A549 (cell line): Measurements from ENCODE around the gene ZNF418. TPM values are rescaled to one million over a fixed set of nuclear protein-coding genes. Genes with fewer than 3 reads are reported as not detected.

Experiments used
- ATAC-seq, 2 experiments: fragments of 200-7000 bp in 1 of 2; fragments of >200 bp in 1 of 2; cut with Nextera tagmentation in 1 of 2; cut with Tn5 transposase in 1 of 2; 3 replicates each; pipeline versions ENCODE4 v1.8.0 to v1.9.1; 2018 to 2020; ENCODE audit warnings: mild to moderate bottlenecking in 1 of 2, moderate library complexity in 1 of 2
- CTCF ChIA-PET: fragments of 300-600 bp; sonication (Branson Sonifier 250); formaldehyde crosslinking; extraction: SDS; loops from one replicate; lab custom pipeline; 2021; ENCODE audit warnings: antibody characterized with exemption, inconsistent platforms; lab: Yijun Ruan, JAX
- POLR2A ChIA-PET: fragments of 350-600 bp; formaldehyde crosslinking; extraction: SDS; loops from one replicate; lab custom pipeline; 2021; ENCODE audit warnings: antibody characterized with exemption, inconsistent platforms; lab: Yijun Ruan, JAX
- DNase-seq, 2 experiments: peaks; one replicate each; pipeline versions ENCODE4 v3.0.0 to v3.0.0-alpha.2; 2011 to 2016; ENCODE audit warnings: low read depth in 1 of 2, low spot score in 1 of 2
- FAIRE-seq: peaks from 2 replicates; lab custom pipeline; 2011; peaks lifted over from hg19 to GRCh38; lab: Jason Lieb, UNC
- H3K27ac ChIP-seq, 2 experiments: fragments of >200 bp; sonication (Bioruptor Twin); formaldehyde crosslinking; 3 replicates each; pipeline ENCODE4 v1.5.1; 2016 to 2017
- H3K4me1 ChIP-seq: fragments of >200 bp; sonication (Bioruptor Twin); formaldehyde crosslinking; 3 replicates; pipeline ENCODE4 v1.6.1; 2016
- H3K4me2 ChIP-seq: fragments of >200 bp; sonication (Bioruptor Twin); formaldehyde crosslinking; 3 replicates; pipeline ENCODE4 v1.6.1; 2016
- H3K4me3 ChIP-seq: fragments of >200 bp; sonication (Bioruptor Twin); formaldehyde crosslinking; 3 replicates; pipeline ENCODE4 v1.5.1; 2016
- H3K9me3 ChIP-seq: fragments of >200 bp; sonication (Bioruptor Twin); formaldehyde crosslinking; 3 replicates; pipeline ENCODE4 v1.6.1; 2016
- CBX8 ChIP-seq: fragments of 200-600 bp; sonication (generic); IDR thresholded peaks from 2 replicates; pipeline ENCODE4 v1.6.1; 2016
- EHMT2 ChIP-seq: fragments of 200-600 bp; sonication (generic); IDR thresholded peaks from 2 replicates; pipeline ENCODE4 v1.6.1; 2016; ENCODE audit warnings: antibody characterized with exemption, low read depth, mild to moderate bottlenecking, moderate library complexity
- FOSB ChIP-seq: fragments of 250-450 bp; sonication (Bioruptor Pico); IDR thresholded peaks from 2 replicates; pipeline ENCODE4 v1.5.0; 2020; ENCODE audit warnings: mild to moderate bottlenecking, moderate library complexity
- FOSL2 ChIP-seq, 2 experiments: fragments of 450-650 bp in 1 of 2; fragments of >200 bp in 1 of 2; sonication (Bioruptor Twin) in 1 of 2; formaldehyde crosslinking; IDR thresholded peaks; 2 replicates each; pipeline versions ENCODE4 v1.5.0 to v1.6.1; 2016 to 2020; ENCODE audit warnings: mild to moderate bottlenecking in 1 of 2, moderate library complexity in 1 of 2
- GATA3 ChIP-seq: IDR thresholded peaks from 2 replicates; pipeline ENCODE4 v1.6.1; 2012; ENCODE audit warnings: borderline replicate concordance
- HEYL ChIP-seq: fragments of 250-450 bp; sonication (Bioruptor Pico); IDR thresholded peaks from 2 replicates; pipeline ENCODE4 v1.8.0; 2021; ENCODE audit warnings: mild to moderate bottlenecking, moderate library complexity
- HOXA7 ChIP-seq: fragments of 250-450 bp; sonication (Bioruptor Pico); IDR thresholded peaks from 2 replicates; pipeline ENCODE4 v1.5.0; 2020; ENCODE audit warnings: mild to moderate bottlenecking, moderate library complexity
- HOXB5 ChIP-seq: fragments of 250-450 bp; sonication (Bioruptor Pico); IDR thresholded peaks from 2 replicates; pipeline ENCODE4 v1.5.0; 2020; ENCODE audit warnings: mild to moderate bottlenecking, moderate library complexity
- JUN ChIP-seq, 2 experiments: fragments of >200 bp; sonication (Bioruptor Twin); formaldehyde crosslinking; IDR thresholded peaks; 2 replicates in 1 of 2; 3 replicates in 1 of 2; pipeline ENCODE4 v1.6.1; 2016 to 2017
- JUNB ChIP-seq: fragments of >200 bp; sonication (Bioruptor Twin); formaldehyde crosslinking; IDR thresholded peaks from 2 replicates; pipeline ENCODE4 v1.6.1; 2016
- MAFK ChIP-seq: fragments of 450-650 bp; IDR thresholded peaks from 2 replicates; pipeline ENCODE4 v1.6.1; 2014; ENCODE audit not compliant: partially characterized antibody
- NPAS2 ChIP-seq: fragments of 250-450 bp; sonication (Bioruptor Pico); IDR thresholded peaks from 2 replicates; pipeline ENCODE4 v1.8.0; 2022; ENCODE audit warnings: mild to moderate bottlenecking, moderate library complexity, borderline replicate concordance
- POLR2AphosphoS2 ChIP-seq: conservative IDR thresholded peaks from 2 replicates; pipeline ENCODE4 v1.6.1; 2012; ENCODE audit warnings: low read length, improper control_type of control experiment, inconsistent platforms
- RAD21 ChIP-seq, 2 experiments: fragments of >200 bp in 1 of 2; sonication (Bioruptor Twin) in 1 of 2; formaldehyde crosslinking in 1 of 2; IDR thresholded peaks in 1 of 2; conservative IDR thresholded peaks in 1 of 2; 2 replicates in 1 of 2; 3 replicates in 1 of 2; pipeline ENCODE4 v1.6.1; 2012 to 2018; ENCODE audit warnings: inconsistent platforms in 1 of 2
- RARB ChIP-seq: fragments of 250-450 bp; sonication (Bioruptor Pico); IDR thresholded peaks from 2 replicates; pipeline ENCODE4 v1.8.0; 2021; ENCODE audit warnings: mild to moderate bottlenecking, moderate library complexity
- RCOR1 ChIP-seq: fragments of 150-350 bp; IDR thresholded peaks from 2 replicates; pipeline ENCODE4 v1.6.1; 2014; ENCODE audit warnings: antibody characterized with exemption, low read length, low read depth
- RNF2 ChIP-seq: fragments of 200-600 bp; sonication (generic); IDR thresholded peaks from 2 replicates; pipeline ENCODE4 v1.6.1; 2016; ENCODE audit warnings: low read depth, mild to moderate bottlenecking, antibody characterized with exemption, moderate library complexity, borderline replicate concordance
- SREBF2 ChIP-seq: fragments of 450-650 bp; IDR thresholded peaks from 2 replicates; pipeline ENCODE4 v1.6.1; 2014; ENCODE audit warnings: mild to moderate bottlenecking, moderate library complexity
- ZFP36 ChIP-seq: fragments of 450-650 bp; IDR thresholded peaks from 2 replicates; pipeline ENCODE4 v1.6.1; 2014; ENCODE audit warnings: borderline replicate concordance; ENCODE audit not compliant: partially characterized antibody
- ZNF302 ChIP-seq: fragments of 250-450 bp; sonication (Bioruptor Pico); IDR thresholded peaks from 2 replicates; pipeline ENCODE4 v1.9.0; 2021; ENCODE audit warnings: inconsistent platforms, mild to moderate bottlenecking, moderate library complexity
- ZSCAN20 ChIP-seq: fragments of 250-450 bp; sonication (Bioruptor Pico); IDR thresholded peaks from 2 replicates; pipeline ENCODE4 v1.8.0; 2022; ENCODE audit warnings: mild to moderate bottlenecking, moderate library complexity
- WGBS: methylation state at CpG from one replicate; pipeline ENCODE4 v1.1.6; 2017; ENCODE audit errors: missing lambda C conversion rate; 5-methylcytosine and 5-hydroxymethylcytosine counted together
- polyA plus RNA-seq, 4 experiments: library from polyadenylated mRNA; depleted of rRNA in 3 of 4; stranded (reverse); fragments of >200 nt; fragmentation: RNase III in 1 of 4; extraction: RNeasy Plus Mini Kit Qiagen cat#74134 plus additional on column Dnase treatment in 1 of 4; gene quantifications; 2 replicates in 3 of 4; 3 replicates in 1 of 4; pipeline ENCODE4 v1.2.3, GENCODE V29; 2011 to 2017
- TF ChIP-seq, protein P1 (sequence below): fragments of 250-450 bp; sonication (Bioruptor Pico); IDR thresholded peaks from 2 replicates; pipeline ENCODE4 v1.5.0; 2020; ENCODE audit warnings: low read depth, mild to moderate bottlenecking, moderate library complexity
- TF ChIP-seq, protein P2 (sequence below): fragments of >200 bp; sonication (Bioruptor Twin); formaldehyde crosslinking; IDR thresholded peaks from 3 replicates; pipeline ENCODE4 v1.6.1; 2016
- TF ChIP-seq, protein P3 (sequence below): fragments of 450-650 bp; IDR thresholded peaks from 2 replicates; pipeline ENCODE4 v1.6.1; 2014; ENCODE audit warnings: antibody characterized with exemption
- TF ChIP-seq, protein P4 (sequence below): IDR thresholded peaks from 2 replicates; pipeline ENCODE4 v1.6.1; 2012; ENCODE audit warnings: low read depth, borderline replicate concordance

The ZNF418 gene
- polyA plus RNA-seq, 2 of the 4 experiments (the other 2 are of a cell fraction), result 1.8 to 3.2 TPM

DNA sequence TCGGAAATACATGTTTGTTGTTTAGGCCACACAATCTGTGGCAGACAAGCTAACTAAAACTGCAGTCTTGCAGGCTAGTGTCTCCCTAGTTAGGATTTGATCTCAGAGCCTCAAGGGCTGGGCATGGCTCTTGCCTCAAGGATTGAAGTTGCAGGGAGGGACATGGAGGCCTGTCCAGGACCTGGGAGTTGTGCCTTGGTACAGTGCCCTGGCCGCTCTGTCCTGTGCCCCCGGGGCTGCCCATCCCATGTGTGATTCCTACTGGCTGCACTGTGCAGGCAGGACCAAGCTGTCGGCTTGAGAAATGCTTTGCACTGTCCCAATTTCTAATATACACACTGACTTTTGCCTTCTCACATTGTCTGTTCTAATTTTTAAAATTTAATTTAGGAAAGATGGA, 19.8 kb upstream of the ZNF418 start:
- Histone ChIP-seq H3K9me3 (peaks cover 89% of the 10 kb centered on the region), H3K27ac (no peak overlapping the region), H3K4me3 (no peak overlapping the region), H3K4me2 (no peak overlapping the region), H3K4me1 (no peaks in the 10 kb centered on the region)
- no peak for ATAC-seq
- DNase-seq, result no peak
- ChIA-PET POLR2A (no interaction called here), CTCF (no interaction called here)
- 15% methylated on average over 4 of the region's 4 CpGs for WGBS
- no peak for FAIRE-seq
- TF ChIP-seq, protein P1, sequence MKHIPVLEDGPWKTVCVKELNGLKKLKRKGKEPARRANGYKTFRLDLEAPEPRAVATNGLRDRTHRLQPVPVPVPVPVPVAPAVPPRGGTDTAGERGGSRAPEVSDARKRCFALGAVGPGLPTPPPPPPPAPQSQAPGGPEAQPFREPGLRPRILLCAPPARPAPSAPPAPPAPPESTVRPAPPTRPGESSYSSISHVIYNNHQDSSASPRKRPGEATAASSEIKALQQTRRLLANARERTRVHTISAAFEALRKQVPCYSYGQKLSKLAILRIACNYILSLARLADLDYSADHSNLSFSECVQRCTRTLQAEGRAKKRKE, result no peak
- no peak for TF ChIP-seq MAFK
- TF ChIP-seq HEYL (CRISPR knock-in tag), result no peak
- no peak for TF ChIP-seq JUN (IDR thresholded peaks at IDR 0.05)
- no peak for TF ChIP-seq RNF2
- no peak for TF ChIP-seq NPAS2 (CRISPR knock-in tag)
- no peak for TF ChIP-seq EHMT2
- no peak for TF ChIP-seq ZFP36
- TF ChIP-seq RARB, result no peak

DNA sequence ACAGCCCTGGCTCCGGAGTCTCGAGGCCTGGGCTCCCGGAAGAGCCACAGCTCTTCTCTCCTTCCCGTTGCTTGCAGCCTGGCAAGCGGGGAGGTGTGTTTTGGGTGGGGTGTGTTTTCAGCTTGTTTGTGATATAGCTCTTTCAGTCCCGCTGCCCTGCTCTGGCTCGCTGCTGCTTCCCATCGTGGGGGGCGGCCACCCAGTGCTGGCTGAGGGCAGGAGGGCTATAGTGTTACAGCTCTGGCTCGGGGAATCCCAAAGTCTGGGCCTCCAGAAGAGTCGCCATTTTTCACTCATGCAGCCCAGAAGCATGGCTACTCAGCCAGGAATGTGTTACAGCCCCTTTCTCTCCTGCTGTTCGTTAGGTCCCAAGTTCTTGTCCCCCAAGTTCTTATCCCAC, 14.5 kb upstream of the ZNF418 start:
- no peak overlapping the region for H3K4me3 ChIP-seq
- CTCF ChIA-PET, result interaction anchor here (0.6 kb wide), 2 partner anchors 275 to 1041 kb away, joined by 3 to 4 read pairs; no protein-coding TSS in a partner anchor
- H3K4me1 ChIP-seq, result no peaks in the 10 kb centered on the region
- no peak overlapping the region for H3K27ac ChIP-seq
- no peak for TF ChIP-seq RNF2
- TF ChIP-seq JUNB, result no peak
- TF ChIP-seq ZSCAN20, result no peak
- no peak for TF ChIP-seq JUN (IDR thresholded peaks at IDR 0.05)
- TF ChIP-seq SREBF2, result no peak
- TF ChIP-seq CBX8, result no peak
- TF ChIP-seq, protein P2, sequence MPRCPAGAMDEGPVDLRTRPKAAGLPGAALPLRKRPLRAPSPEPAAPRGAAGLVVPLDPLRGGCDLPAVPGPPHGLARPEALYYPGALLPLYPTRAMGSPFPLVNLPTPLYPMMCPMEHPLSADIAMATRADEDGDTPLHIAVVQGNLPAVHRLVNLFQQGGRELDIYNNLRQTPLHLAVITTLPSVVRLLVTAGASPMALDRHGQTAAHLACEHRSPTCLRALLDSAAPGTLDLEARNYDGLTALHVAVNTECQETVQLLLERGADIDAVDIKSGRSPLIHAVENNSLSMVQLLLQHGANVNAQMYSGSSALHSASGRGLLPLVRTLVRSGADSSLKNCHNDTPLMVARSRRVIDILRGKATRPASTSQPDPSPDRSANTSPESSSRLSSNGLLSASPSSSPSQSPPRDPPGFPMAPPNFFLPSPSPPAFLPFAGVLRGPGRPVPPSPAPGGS, result no peak
- TF ChIP-seq FOSB, result no peak
- no peak for TF ChIP-seq GATA3
- TF ChIP-seq HOXB5 (CRISPR knock-in tag), result no peak
- no peak for TF ChIP-seq FOSL2 (IDR thresholded peaks at IDR 0.05)
- TF ChIP-seq FOSL2 (CRISPR knock-in tag; IDR thresholded peaks at IDR 0.05), result no peak
- TF ChIP-seq ZNF302 (CRISPR knock-in tag), result no peak
- TF ChIP-seq POLR2AphosphoS2, result no peak
- TF ChIP-seq RCOR1, result no peak
- no peak for TF ChIP-seq RAD21 (conservative IDR thresholded peaks at IDR 0.05 in 1 of 2, IDR thresholded peaks at IDR 0.05 in 1 of 2)
- TF ChIP-seq HOXA7 (CRISPR knock-in tag), result no peak
- TF ChIP-seq, protein P3, sequence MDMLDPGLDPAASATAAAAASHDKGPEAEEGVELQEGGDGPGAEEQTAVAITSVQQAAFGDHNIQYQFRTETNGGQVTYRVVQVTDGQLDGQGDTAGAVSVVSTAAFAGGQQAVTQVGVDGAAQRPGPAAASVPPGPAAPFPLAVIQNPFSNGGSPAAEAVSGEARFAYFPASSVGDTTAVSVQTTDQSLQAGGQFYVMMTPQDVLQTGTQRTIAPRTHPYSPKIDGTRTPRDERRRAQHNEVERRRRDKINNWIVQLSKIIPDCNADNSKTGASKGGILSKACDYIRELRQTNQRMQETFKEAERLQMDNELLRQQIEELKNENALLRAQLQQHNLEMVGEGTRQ, result no peak
- TF ChIP-seq, protein P4, sequence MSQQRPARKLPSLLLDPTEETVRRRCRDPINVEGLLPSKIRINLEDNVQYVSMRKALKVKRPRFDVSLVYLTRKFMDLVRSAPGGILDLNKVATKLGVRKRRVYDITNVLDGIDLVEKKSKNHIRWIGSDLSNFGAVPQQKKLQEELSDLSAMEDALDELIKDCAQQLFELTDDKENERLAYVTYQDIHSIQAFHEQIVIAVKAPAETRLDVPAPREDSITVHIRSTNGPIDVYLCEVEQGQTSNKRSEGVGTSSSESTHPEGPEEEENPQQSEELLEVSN, result no peak
- peaks cover 97% of the 10 kb centered on the region for H3K9me3 ChIP-seq
- no peak overlapping the region for H3K4me2 ChIP-seq
- WGBS, result 41% methylated on average over 12 of the region's 12 CpGs
- POLR2A ChIA-PET, result no interaction called here
- FAIRE-seq (no peak), DNase-seq (no peak), ATAC-seq (no peak)
